ENCODE results near the gene CLN6. TPM values are rescaled to one million over a fixed set of nuclear protein-coding genes. Genes with fewer than 3 reads are reported as not detected.
"Not testable (repeated sequence)": the region's sequence is repeated elsewhere in the genome, so short reads cannot be mapped to it uniquely, and the experiment has no call there.

CLN6 gene
- total RNA-seq, 1 donor from 2014 or later, result 31.5 TPM

- Histone ChIP-seq H3K9me3 (no peaks in the 10 kb centered on the region), H3K4me3 (no peak overlapping the region), H3K27ac (no peak overlapping the region), H3K27me3 (no peaks in the 10 kb centered on the region), H3K36me3 (peaks cover 70% of the 10 kb centered on the region), H3K4me1 (no peaks in the 10 kb centered on the region)
- intact Hi-C loops (cut with DNase I), result no loop called here
- ATAC-seq (peak; percentile 54), DNase-seq (no peak)
- no peak for TF ChIP-seq CTCF (IDR thresholded peaks at IDR 0.05)
Measured at GRCh38 chr15:68175526-68175925, 54.0 kb downstream of the CLN6 start.

GRCh38 chr15:68173119-68173518 is 56.4 kb downstream of the CLN6 start:
- H3K36me3 ChIP-seq, result peaks cover 69% of the 10 kb centered on the region
- ATAC-seq, result no peak

GRCh38 chr15:68172037-68172436 is 57.5 kb downstream of the CLN6 start:
- DNase-seq; H3K27ac ChIP-seq; H3K4me1 ChIP-seq; H3K9me3 ChIP-seq; H3K27me3 ChIP-seq; ATAC-seq; H3K4me3 ChIP-seq; intact Hi-C loops (cut with DNase I): not testable (repeated sequence)
- peaks cover 60% of the 10 kb centered on the region for H3K36me3 ChIP-seq

More at GRCh38 chr15:68173119-68173518, 56.4 kb downstream of the CLN6 start:
- Histone ChIP-seq H3K4me1 (no peaks in the 10 kb centered on the region), H3K27ac (no peak overlapping the region), H3K4me3 (no peak overlapping the region), H3K9me3 (no peaks in the 10 kb centered on the region), H3K27me3 (no peaks in the 10 kb centered on the region)
- intact Hi-C loops (cut with DNase I), result no loop called here
- no peak for TF ChIP-seq CTCF (IDR thresholded peaks at IDR 0.05)
- no peak for DNase-seq

GRCh38 chr15:68166847-68167246 is 62.7 kb downstream of the CLN6 start:
- Histone ChIP-seq H3K9me3 (no peaks in the 10 kb centered on the region), H3K27ac (no peak overlapping the region), H3K27me3 (no peaks in the 10 kb centered on the region), H3K4me1 (no peaks in the 10 kb centered on the region), H3K36me3 (peaks cover 61% of the 10 kb centered on the region), H3K4me3 (no peak overlapping the region)
- DNase-seq (no peak), ATAC-seq (no peak)
- TF ChIP-seq CTCF (IDR thresholded peaks at IDR 0.05), result no peak
- intact Hi-C loops (cut with DNase I), result no loop called here

- H3K4me3 ChIP-seq, result no peak overlapping the region
- H3K27me3 ChIP-seq, result no peaks in the 10 kb centered on the region
- H3K4me1 ChIP-seq, result no peaks in the 10 kb centered on the region
- intact Hi-C loops (cut with DNase I), result no loop called here
- DNase-seq, result no peak
- H3K36me3 ChIP-seq, result peaks cover 65% of the 10 kb centered on the region
- no peak for ATAC-seq
- H3K27ac ChIP-seq, result no peak overlapping the region
- TF ChIP-seq CTCF (IDR thresholded peaks at IDR 0.05), result no peak
- no peaks in the 10 kb centered on the region for H3K9me3 ChIP-seq
Measured at GRCh38 chr15:68163191-68163590, 66.3 kb downstream of the CLN6 start.

- Histone ChIP-seq H3K27ac (no peak overlapping the region), H3K4me1 (no peaks in the 10 kb centered on the region), H3K36me3 (peaks cover 50% of the 10 kb centered on the region), H3K27me3 (no peaks in the 10 kb centered on the region), H3K9me3 (no peaks in the 10 kb centered on the region), H3K4me3 (no peak overlapping the region)
- ATAC-seq (no peak), DNase-seq (no peak)
- no peak for TF ChIP-seq CTCF (IDR thresholded peaks at IDR 0.05)
- intact Hi-C loops (cut with DNase I), result loop anchor here (5.0 kb wide), 1 partner anchor 296 kb away; no protein-coding TSS in a partner anchor
Measured at GRCh38 chr15:68158046-68158628, 71.4 kb downstream of the CLN6 start.
